ENCODE results near the gene BIN1. TPM values are rescaled to one million over a fixed set of nuclear protein-coding genes. Genes with fewer than 3 reads are reported as not detected.

The BIN1 gene
- total RNA-seq, 4 donors from 2014 or later: 49.2 to 68.3 (median 64.2) TPM

GRCh38 chr2:127058954-127059252 is 48.1 kb downstream of the BIN1 start:
- no peak overlapping the region for H3K27ac ChIP-seq
- H3K27me3 ChIP-seq: no peaks in the 10 kb centered on the region
- no peaks in the 10 kb centered on the region for H3K36me3 ChIP-seq
- TF ChIP-seq POLR2A (IDR thresholded peaks at IDR 0.05) (no peak), CTCF (IDR thresholded peaks at IDR 0.05) (no peak)
- no peaks in the 10 kb centered on the region for H3K9me3 ChIP-seq
- no peak for DNase-seq
- WGBS, 2 donors: 87 to 95% methylated on average over 14 of the region's 14 CpGs
- peaks cover 0 to under 1% of the 10 kb centered on the region in 2 donors for H3K4me1 ChIP-seq
- intact Hi-C loops (cut with DNase I): no loop called here
- H3K4me3 ChIP-seq (replicated peaks in 1 of 3): no peak overlapping the region

- no peak for TF ChIP-seq CTCF (IDR thresholded peaks at IDR 0.05)
- no peak for TF ChIP-seq POLR2A (IDR thresholded peaks at IDR 0.05)
- WGBS, 2 donors: 81 to 90% methylated on average over 8 to 10 of the region's 11 CpGs
- intact Hi-C loops (cut with DNase I): no loop called here
Measured at GRCh38 chr2:127058246-127058953, 48.6 kb downstream of the BIN1 start.

DNA sequence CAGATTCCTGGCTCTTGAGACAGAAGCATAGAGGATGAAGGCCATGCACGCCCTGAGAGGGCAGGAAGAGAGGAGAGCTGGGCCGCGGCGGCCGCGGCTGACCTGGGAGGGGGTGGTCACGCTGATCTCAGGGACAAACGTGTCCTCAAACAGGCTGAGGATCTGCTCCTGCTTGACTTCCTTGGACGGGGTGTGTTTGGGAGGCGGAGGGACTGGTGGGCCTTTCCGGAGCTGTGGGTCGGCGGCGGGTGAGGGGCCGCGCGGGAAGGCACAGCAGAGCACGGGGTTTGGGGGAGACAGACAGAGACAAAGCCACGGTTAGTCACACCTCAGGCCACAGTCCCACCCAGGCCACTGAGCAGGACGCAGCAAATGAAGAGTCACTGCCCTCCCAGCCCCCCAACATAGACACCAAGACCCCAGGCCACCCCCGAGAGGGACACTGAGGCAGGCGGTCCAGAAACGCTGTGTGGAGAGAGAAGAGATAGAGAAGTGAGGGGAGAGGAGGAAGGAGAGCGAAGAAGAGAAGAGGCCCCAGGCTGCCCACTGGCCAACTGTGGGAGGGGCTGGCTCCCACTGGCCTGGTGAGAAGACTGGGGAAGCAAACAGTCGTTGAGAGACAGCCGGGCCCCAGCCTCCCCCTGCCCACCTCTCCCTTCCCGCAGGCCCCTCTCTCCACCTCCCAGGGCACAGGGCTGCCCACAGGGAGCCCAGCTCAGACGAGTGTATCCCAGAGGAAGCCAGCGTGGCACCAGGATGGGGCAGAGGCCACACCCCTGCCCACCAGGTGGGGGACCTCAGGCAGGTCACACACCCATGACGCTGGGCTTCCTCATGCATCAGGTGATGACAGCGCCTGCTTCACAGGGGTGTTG is 49.3 kb downstream of the BIN1 start:
- 91 to 92% methylated on average over 20 to 30 of the region's 31 CpGs for whole genome bisulfite sequencing, 2 donors
- no peaks in the 10 kb centered on the region for H3K9me3 ChIP-seq
- no peaks in the 10 kb centered on the region for H3K36me3 ChIP-seq
- TF ChIP-seq POLR2A (IDR thresholded peaks at IDR 0.05): no peak
- TF ChIP-seq CTCF (IDR thresholded peaks at IDR 0.05): no peak
- no peaks in the 10 kb centered on the region for H3K4me1 ChIP-seq
- H3K27ac ChIP-seq: no peak overlapping the region
- no peak overlapping the region for H3K4me3 ChIP-seq (replicated peaks in 1 of 3)
- DNase-seq: no peak
- intact Hi-C loops (cut with DNase I): no loop called here
- no peaks in the 10 kb centered on the region for H3K27me3 ChIP-seq

More at GRCh38 chr2:127058246-127058953, 48.6 kb downstream of the BIN1 start:
- H3K4me3 ChIP-seq (replicated peaks in 1 of 3): no peak overlapping the region
- H3K27me3 ChIP-seq: no peaks in the 10 kb centered on the region
- H3K36me3 ChIP-seq: no peaks in the 10 kb centered on the region
- no peaks in the 10 kb centered on the region for H3K4me1 ChIP-seq
- no peaks in the 10 kb centered on the region for H3K9me3 ChIP-seq
- H3K27ac ChIP-seq: no peak overlapping the region
- DNase-seq: no peak

DNA sequence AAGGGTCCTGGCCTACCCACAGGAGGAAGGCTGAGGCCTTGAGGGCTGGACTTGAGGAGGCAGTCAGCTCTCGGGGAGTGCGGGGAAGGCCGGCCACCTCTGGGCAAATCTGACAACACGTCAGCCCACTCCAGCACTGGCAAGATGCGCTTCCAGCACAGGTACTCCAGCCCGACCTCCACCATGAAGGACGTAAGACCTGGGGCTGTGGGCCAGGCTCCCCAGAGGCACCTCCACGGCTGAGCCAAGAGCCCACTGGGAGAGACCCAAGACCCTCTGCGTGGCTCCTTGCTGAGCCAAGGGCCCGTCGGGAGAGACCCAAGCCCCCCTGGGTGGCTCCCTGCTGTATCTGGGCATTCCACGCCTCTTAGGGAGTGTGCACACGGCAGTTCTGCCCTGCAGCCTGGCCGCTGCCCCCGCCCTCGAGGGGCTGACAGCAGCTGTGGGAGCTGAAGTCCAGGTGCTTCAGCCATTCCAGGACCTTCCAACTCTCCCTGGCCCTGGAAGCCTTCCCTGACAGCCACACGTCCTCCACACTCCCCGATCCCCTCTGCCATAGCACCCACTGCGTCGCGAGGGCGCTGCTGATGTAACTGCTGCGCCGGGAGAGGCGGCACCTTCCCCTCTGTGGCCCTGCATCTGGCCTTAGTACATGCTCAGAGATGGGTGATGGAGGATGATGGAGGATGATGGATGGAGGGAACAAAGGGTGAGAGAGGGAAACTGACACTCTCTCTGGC is 50.2 kb downstream of the BIN1 start:
- DNase-seq: no peak
- intact Hi-C loops (cut with DNase I): no loop called here
- H3K27ac ChIP-seq: no peak overlapping the region

More for the DNA sequence above, 50.2 kb downstream of the BIN1 start:
- TF ChIP-seq CTCF (IDR thresholded peaks at IDR 0.05) (no peak), POLR2A (IDR thresholded peaks at IDR 0.05) (no peak)
- 93 to 99% methylated on average over 12 to 17 of the region's 25 CpGs for WGBS, 2 donors
- H3K36me3 ChIP-seq: no peaks in the 10 kb centered on the region
- H3K9me3 ChIP-seq: no peaks in the 10 kb centered on the region
- H3K4me3 ChIP-seq (replicated peaks in 1 of 3): no peak overlapping the region
- no peaks in the 10 kb centered on the region for H3K27me3 ChIP-seq
- H3K4me1 ChIP-seq: no peaks in the 10 kb centered on the region

Data from thyroid gland (tissue), 4 donors.